Measurements from ENCODE around the gene UBE2D2.

UBE2D2 gene

DNA sequence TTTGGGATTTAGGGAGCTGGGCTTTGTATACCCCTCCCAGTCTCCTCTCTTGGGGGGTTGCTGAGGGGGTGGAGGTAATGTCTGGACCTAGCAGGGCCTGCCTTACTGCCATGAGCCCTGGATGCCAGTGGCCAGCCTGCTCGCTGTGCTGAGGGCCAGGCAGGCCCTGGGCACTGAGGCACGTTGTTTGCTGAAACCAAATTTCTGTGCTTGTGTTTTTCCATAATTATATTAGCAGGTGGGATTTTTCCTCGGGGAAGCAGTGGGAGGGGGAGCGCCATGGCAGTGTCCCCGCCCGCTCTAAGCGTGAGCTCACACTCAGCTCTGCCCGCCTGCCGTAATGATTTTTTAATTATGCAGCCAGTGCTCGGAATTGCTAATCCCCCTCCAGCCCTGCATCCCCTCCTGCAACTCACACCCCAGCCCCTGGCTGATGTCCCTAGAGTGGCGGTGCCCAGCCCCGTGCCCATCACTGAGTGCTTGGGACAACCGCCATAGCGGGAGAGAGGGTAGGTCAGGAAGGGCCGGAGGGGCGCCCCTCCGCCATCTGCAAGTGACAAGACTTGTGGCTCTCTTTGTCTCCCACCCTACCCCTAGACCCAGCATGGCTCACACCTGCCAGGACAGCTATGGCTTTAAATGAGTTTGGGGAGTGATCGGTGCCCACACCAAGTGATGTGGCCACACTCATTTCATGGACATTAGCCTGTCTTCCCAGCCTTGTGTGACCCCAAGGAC is 108.0 kb downstream of the UBE2D2 start:
- peaks cover 67% of the 10 kb centered on the region for H3K4me1 Mint-ChIP-seq
- no peaks in the 10 kb centered on the region for H3K9me3 Mint-ChIP-seq
- peak overlapping the region; percentile 40 to 80 (median 75) for H3K4me3 Mint-ChIP-seq
- no peaks in the 10 kb centered on the region for H3K36me3 Mint-ChIP-seq (ENCODE audit: low read depth)
- peak overlapping the region; percentile 95 to 99 (median 96) for H3K27ac Mint-ChIP-seq
- TF ChIP-seq, protein P1, sequence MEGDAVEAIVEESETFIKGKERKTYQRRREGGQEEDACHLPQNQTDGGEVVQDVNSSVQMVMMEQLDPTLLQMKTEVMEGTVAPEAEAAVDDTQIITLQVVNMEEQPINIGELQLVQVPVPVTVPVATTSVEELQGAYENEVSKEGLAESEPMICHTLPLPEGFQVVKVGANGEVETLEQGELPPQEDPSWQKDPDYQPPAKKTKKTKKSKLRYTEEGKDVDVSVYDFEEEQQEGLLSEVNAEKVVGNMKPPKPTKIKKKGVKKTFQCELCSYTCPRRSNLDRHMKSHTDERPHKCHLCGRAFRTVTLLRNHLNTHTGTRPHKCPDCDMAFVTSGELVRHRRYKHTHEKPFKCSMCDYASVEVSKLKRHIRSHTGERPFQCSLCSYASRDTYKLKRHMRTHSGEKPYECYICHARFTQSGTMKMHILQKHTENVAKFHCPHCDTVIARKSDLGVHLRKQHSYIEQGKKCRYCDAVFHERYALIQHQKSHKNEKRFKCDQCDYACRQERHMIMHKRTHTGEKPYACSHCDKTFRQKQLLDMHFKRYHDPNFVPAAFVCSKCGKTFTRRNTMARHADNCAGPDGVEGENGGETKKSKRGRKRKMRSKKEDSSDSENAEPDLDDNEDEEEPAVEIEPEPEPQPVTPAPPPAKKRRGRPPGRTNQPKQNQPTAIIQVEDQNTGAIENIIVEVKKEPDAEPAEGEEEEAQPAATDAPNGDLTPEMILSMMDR (IDR thresholded peaks at IDR 0.05; ENCODE audit: unreplicated experiment in 3 of 3): no peak
- H3K27me3 Mint-ChIP-seq (ENCODE audit: low read depth): no peaks in the 10 kb centered on the region

- TF ChIP-seq, protein P1 (IDR thresholded peaks at IDR 0.05; ENCODE audit: unreplicated experiment in 3 of 3): no peak
- Mint-ChIP-seq H3K27ac (peak overlapping the region; percentile 96 to 99 (median 96)), H3K9me3 (no peaks in the 10 kb centered on the region), H3K27me3 (ENCODE audit: low read depth) (no peaks in the 10 kb centered on the region), H3K4me3 (peak overlapping the region; percentile 61 to 83 (median 75)), H3K4me1 (peaks cover 68% of the 10 kb centered on the region), H3K36me3 (ENCODE audit: low read depth) (no peaks in the 10 kb centered on the region)
Observed at GRCh38 chr5:139669662-139670368, 108.7 kb downstream of the UBE2D2 start.

DNA sequence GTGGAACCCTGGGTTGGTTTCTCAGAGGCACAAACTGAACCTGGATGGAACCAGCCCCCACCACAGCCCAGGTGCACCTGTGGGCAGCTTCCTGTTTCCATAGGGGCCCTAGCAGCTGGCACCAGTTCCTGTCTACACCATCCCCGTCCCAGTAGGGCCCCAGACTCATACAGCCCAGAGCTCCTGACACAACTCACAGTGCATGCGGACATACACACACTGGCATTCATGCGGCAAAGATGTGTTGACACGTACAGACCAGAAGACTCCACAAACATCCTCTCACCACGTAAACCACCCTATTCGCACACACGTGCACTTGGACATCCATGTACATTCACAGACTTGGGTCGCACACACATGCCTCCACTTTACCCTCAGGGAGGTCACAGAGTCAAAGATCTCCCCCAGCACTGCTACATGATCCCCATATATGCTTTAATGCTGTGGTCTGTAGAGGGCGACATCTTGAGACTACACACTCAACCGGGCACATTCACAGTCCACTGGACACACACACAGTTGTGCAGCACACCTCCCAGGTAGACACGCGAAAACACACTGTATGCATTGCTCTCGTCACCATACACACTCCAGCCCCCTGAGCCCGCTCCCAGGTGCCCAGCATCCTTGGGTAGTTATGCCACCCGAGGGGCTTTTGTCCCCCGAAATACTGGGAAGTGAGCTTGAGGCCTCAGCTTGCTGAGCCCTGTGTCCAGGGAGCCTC is 109.4 kb downstream of the UBE2D2 start:
- Mint-ChIP-seq H3K27me3 (ENCODE audit: low read depth) (no peaks in the 10 kb centered on the region), H3K4me3 (peak overlapping the region; percentile 61 to 83 (median 61)), H3K9me3 (no peaks in the 10 kb centered on the region), H3K36me3 (ENCODE audit: low read depth) (no peaks in the 10 kb centered on the region), H3K4me1 (peaks cover 72% of the 10 kb centered on the region), H3K27ac (peak overlapping the region; percentile 96 to 99 (median 96))
- TF ChIP-seq, protein P1 (IDR thresholded peaks at IDR 0.05; ENCODE audit: unreplicated experiment in 3 of 3): peak in 2 of 3 experiments; percentile 12 to 40

GRCh38 chr5:139671096-139671841 is 110.1 kb downstream of the UBE2D2 start:
- H3K36me3 Mint-ChIP-seq (ENCODE audit: low read depth): no peaks in the 10 kb centered on the region
- H3K4me1 Mint-ChIP-seq: peaks cover 72% of the 10 kb centered on the region
- peak overlapping the region; percentile 96 to 99 (median 96) for H3K27ac Mint-ChIP-seq
- H3K9me3 Mint-ChIP-seq: no peaks in the 10 kb centered on the region
- no peaks in the 10 kb centered on the region for H3K27me3 Mint-ChIP-seq (ENCODE audit: low read depth)
- TF ChIP-seq, protein P1 (IDR thresholded peaks at IDR 0.05; ENCODE audit: unreplicated experiment in 3 of 3): no peak
- peak overlapping the region; percentile 62 to 83 (median 62) for H3K4me3 Mint-ChIP-seq

- Mint-ChIP-seq H3K4me3 (peak overlapping the region; percentile 8 to 49 (median 21)), H3K9me3 (no peaks in the 10 kb centered on the region), H3K4me1 (peaks cover 71% of the 10 kb centered on the region), H3K36me3 (ENCODE audit: low read depth) (peaks cover 5% of the 10 kb centered on the region), H3K27me3 (ENCODE audit: low read depth) (no peaks in the 10 kb centered on the region), H3K27ac (peak overlapping the region; percentile 48 to 83 (median 52))
- TF ChIP-seq, protein P1 (IDR thresholded peaks at IDR 0.05; ENCODE audit: unreplicated experiment in 3 of 3): no peak
Observed at GRCh38 chr5:139675213-139675612, 114.1 kb downstream of the UBE2D2 start.
